NCI-H460 (cell line): ENCODE results near the gene FFAR4. TPM values are rescaled to one million over a fixed set of nuclear protein-coding genes. Genes with fewer than 3 reads are reported as not detected.

Experiments
- total RNA-seq: library from RNA; depleted of rRNA; stranded (reverse); fragments of >200 nt; shearing (Covaris generic); gene quantifications from 2 replicates; pipeline ENCODE4 v1.2.3, GENCODE V29; 2014; rRNA removed

Gene FFAR4
- total RNA-seq, 1 experiment from 2014 or later = not detected

Other genes with a start within 250 kb of the FFAR4 start
- gene MYOF, start 84.3 kb upstream of the FFAR4 start, total RNA-seq = 369 and 488 TPM in 2 replicates
- gene CEP55, start 70.1 kb upstream of the FFAR4 start, total RNA-seq = 71.8 and 76.0 TPM in 2 replicates
- gene RBP4, start 34.6 kb downstream of the FFAR4 start, total RNA-seq = not detected in 2 replicates
- gene PDE6C, start 45.9 kb downstream of the FFAR4 start, total RNA-seq = not detected in 2 replicates
- 14.1 and 19.9 TPM in 2 replicates for gene FRA10AC1, start 135.9 kb downstream of the FFAR4 start, total RNA-seq
- 0.23 and 0.32 TPM in 2 replicates for gene LGI1, start 191.3 kb downstream of the FFAR4 start, total RNA-seq